Tibial artery (tissue), 4 donors: ENCODE results near the gene GALR2.

Source experiments
- DNase-seq, 2 donors: peaks; one replicate each; pipeline ENCODE4 v3.0.0-alpha.2; 2019
- H3K27ac ChIP-seq, 2 donors: fragments of 200-600 bp; sonication (generic) in 1 of 2; 1 replicate in 1 of 2; 2 replicates in 1 of 2; pipeline ENCODE4 v1.5.1; 2018 to 2019; ENCODE audit warnings: mild to moderate bottlenecking in 1 of 2
- H3K27me3 ChIP-seq, 2 donors: fragments of 200-600 bp; sonication (generic) in 1 of 2; one replicate each; pipeline versions ENCODE4 v1.5.1 to v1.6.0; 2016 to 2019
- H3K36me3 ChIP-seq, 3 donors: fragments of 200-600 bp; sonication (generic) in 2 of 3; one replicate each; pipeline ENCODE4 v1.5.1; 2016 to 2019; ENCODE audit warnings: mild to moderate bottlenecking in 2 of 3
- H3K4me1 ChIP-seq, 4 donors: fragments of 200-600 bp; sonication (generic) in 2 of 4; 1 replicate in 3 of 4; 2 replicates in 1 of 4; pipeline ENCODE4 v1.5.1; 2016 to 2019
- H3K4me3 ChIP-seq, 2 donors: fragments of 200-600 bp; sonication (generic) in 1 of 2; 1 replicate in 1 of 2; 2 replicates in 1 of 2; pipeline ENCODE4 v1.5.1; 2018 to 2019; ENCODE audit warnings: mild to moderate bottlenecking in 2 of 2
- H3K9me3 ChIP-seq, 3 donors: fragments of 200-600 bp; sonication (generic) in 1 of 3; one replicate each; pipeline ENCODE4 v1.5.1; 2016 to 2019
- CTCF ChIP-seq, 2 experiments: fragments of 200-600 bp in 1 of 2; fragments of 450-650 bp in 1 of 2; IDR thresholded peaks; one replicate each; pipeline ENCODE4 v1.5.1; 2017 to 2019; ENCODE audit warnings: antibody characterized with exemption in 2 of 2, mild to moderate bottlenecking in 1 of 2, moderate library complexity in 1 of 2
- intact Hi-C: fragments of 100-400 bp; cut with DNase I; formaldehyde crosslinking; loops from one replicate; pipeline ENCODE4 v1.15.0; 2023; ENCODE audit warnings: low total_unique reads

Gene GALR2

DNA sequence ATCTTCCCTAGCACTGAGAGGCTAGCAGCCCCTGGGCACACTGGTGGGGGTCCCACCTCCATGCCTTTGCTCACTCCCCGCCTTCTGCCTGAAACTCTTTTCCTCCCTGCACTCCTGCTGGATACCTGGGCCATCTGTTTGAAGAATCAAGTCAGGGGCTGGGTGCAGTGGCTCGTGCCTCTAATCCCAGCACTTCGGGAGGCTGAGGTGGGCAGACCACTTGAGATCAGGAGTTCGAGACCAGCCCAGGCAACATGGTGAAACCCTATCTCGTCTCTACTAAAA lies 50.8 kb downstream of the GALR2 start:
- H3K4me3 ChIP-seq: no peak overlapping the region
- peaks cover 0 to 11% (median 10%) of the 10 kb centered on the region in 4 donors for H3K4me1 ChIP-seq
- no peak overlapping the region for H3K27ac ChIP-seq
- H3K36me3 ChIP-seq: no peaks in the 10 kb centered on the region
- no peak for TF ChIP-seq CTCF (IDR thresholded peaks at IDR 0.05)
- intact Hi-C loops: no loop called here
- H3K27me3 ChIP-seq: peaks cover 0 to 36% of the 10 kb centered on the region in 2 donors
- no peaks in the 10 kb centered on the region for H3K9me3 ChIP-seq
- DNase-seq: no peak

- H3K27ac ChIP-seq: no peak overlapping the region
- intact Hi-C loops: no loop called here
- H3K4me3 ChIP-seq: no peak overlapping the region
- peaks cover 0 to 11% (median 10%) of the 10 kb centered on the region in 4 donors for H3K4me1 ChIP-seq
- peaks cover 0 to 37% of the 10 kb centered on the region in 2 donors for H3K27me3 ChIP-seq
- H3K36me3 ChIP-seq: no peaks in the 10 kb centered on the region
- TF ChIP-seq CTCF (IDR thresholded peaks at IDR 0.05): no peak
- DNase-seq: no peak
- no peaks in the 10 kb centered on the region for H3K9me3 ChIP-seq
Observed at GRCh38 chr17:76125922-76126321, 51.3 kb downstream of the GALR2 start.
